Measurements from ENCODE around the gene CASP5. TPM values are rescaled to one million over a fixed set of nuclear protein-coding genes. Genes with fewer than 3 reads are reported as not detected.

The CASP5 gene
- total RNA-seq, 4 donors from 2014 or later: not detected

- intact Hi-C loops (cut with DNase I): no loop called here
- Histone ChIP-seq H3K4me3 (replicated peaks in 1 of 3) (no peak overlapping the region), H3K4me1 (no peaks in the 10 kb centered on the region), H3K27ac (no peak overlapping the region), H3K27me3 (no peaks in the 10 kb centered on the region), H3K36me3 (no peaks in the 10 kb centered on the region), H3K9me3 (no peaks in the 10 kb centered on the region)
- WGBS, 2 donors: 80 to 82% methylated on average over 6 of the region's 6 CpGs
- no peak for TF ChIP-seq CTCF (IDR thresholded peaks at IDR 0.05)
- TF ChIP-seq POLR2A (IDR thresholded peaks at IDR 0.05): no peak
- no peak for DNase-seq
Observed at GRCh38 chr11:104997288-104997687, 25.7 kb downstream of the CASP5 start.

GRCh38 chr11:104995001-104995408, 28.0 kb downstream of the CASP5 start:
- intact Hi-C loops (cut with DNase I): no loop called here
- TF ChIP-seq POLR2A (IDR thresholded peaks at IDR 0.05) (no peak), CTCF (IDR thresholded peaks at IDR 0.05) (no peak)
- no peaks in the 10 kb centered on the region for H3K4me1 ChIP-seq
- no peaks in the 10 kb centered on the region for H3K27me3 ChIP-seq
- no peaks in the 10 kb centered on the region for H3K36me3 ChIP-seq
- H3K9me3 ChIP-seq: no peaks in the 10 kb centered on the region
- no peak for DNase-seq
- 40 to 44% methylated on average over 2 of the region's 2 CpGs for WGBS, 2 donors
- no peak overlapping the region for H3K4me3 ChIP-seq (replicated peaks in 1 of 3)
- H3K27ac ChIP-seq: no peak overlapping the region

DNA sequence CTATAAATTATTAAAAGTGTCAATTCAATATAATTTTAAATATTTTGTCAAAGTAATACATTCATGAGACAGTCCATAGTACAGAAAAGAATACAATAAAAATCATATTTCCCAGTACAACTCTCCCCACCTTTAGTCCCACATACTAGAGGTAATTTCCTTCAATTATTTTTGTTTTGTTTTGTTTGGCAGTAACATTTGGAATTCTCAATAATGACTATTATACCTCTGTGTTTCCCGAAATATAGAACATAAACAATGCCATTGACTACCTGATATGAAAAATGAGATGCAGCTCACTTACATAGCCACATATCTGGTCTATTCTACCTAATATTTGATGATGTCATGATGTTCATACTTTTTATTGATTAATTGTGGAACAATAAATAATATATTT, 30.2 kb downstream of the CASP5 start:
- Histone ChIP-seq H3K36me3 (no peaks in the 10 kb centered on the region), H3K27ac (no peak overlapping the region), H3K27me3 (no peaks in the 10 kb centered on the region), H3K9me3 (no peaks in the 10 kb centered on the region), H3K4me3 (replicated peaks in 1 of 3) (no peak overlapping the region), H3K4me1 (no peaks in the 10 kb centered on the region)
- 60 to 63% methylated on average over 1 of the region's 1 CpG for WGBS, 2 donors
- DNase-seq: no peak
- intact Hi-C loops (cut with DNase I): no loop called here
- TF ChIP-seq CTCF (IDR thresholded peaks at IDR 0.05) (no peak), POLR2A (IDR thresholded peaks at IDR 0.05) (no peak)

DNA sequence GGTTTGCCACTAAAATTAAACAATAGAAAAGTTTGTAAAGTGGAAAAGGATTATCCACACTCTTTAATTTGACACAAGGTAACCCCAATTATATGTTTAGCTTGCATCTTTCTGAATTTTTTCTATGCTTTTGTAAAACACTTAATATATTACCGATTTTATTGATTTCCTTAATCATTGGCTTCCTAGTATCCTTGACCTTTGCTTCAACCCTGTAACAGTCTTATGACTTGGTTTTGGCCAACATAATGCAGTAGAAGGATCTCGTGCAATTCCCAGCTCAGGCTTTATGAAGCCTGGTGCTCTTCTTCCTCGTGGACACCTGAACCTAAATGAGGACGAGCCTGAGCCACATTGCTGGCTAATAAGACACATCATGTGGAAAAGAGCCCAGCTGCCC, 31.0 kb downstream of the CASP5 start:
- Histone ChIP-seq H3K9me3 (no peaks in the 10 kb centered on the region), H3K4me1 (no peaks in the 10 kb centered on the region), H3K4me3 (replicated peaks in 1 of 3) (no peak overlapping the region), H3K27ac (no peak overlapping the region), H3K27me3 (no peaks in the 10 kb centered on the region), H3K36me3 (no peaks in the 10 kb centered on the region)
- 94% methylated on average over 4 of the region's 4 CpGs for WGBS, 2 donors
- no peak for TF ChIP-seq POLR2A (IDR thresholded peaks at IDR 0.05)
- no peak for TF ChIP-seq CTCF (IDR thresholded peaks at IDR 0.05)
- intact Hi-C loops (cut with DNase I): no loop called here
- no peak for DNase-seq

- Histone ChIP-seq H3K4me1 (no peaks in the 10 kb centered on the region), H3K27me3 (no peaks in the 10 kb centered on the region), H3K27ac (no peak overlapping the region), H3K9me3 (no peaks in the 10 kb centered on the region), H3K4me3 (replicated peaks in 1 of 3) (no peak overlapping the region), H3K36me3 (no peaks in the 10 kb centered on the region)
- intact Hi-C loops (cut with DNase I): no loop called here
- 81 to 83% methylated on average over 3 of the region's 3 CpGs for WGBS, 2 donors
- DNase-seq: no peak
- TF ChIP-seq CTCF (IDR thresholded peaks at IDR 0.05) (no peak), POLR2A (IDR thresholded peaks at IDR 0.05) (no peak)
Observed at GRCh38 chr11:104984808-104985207, 38.2 kb downstream of the CASP5 start.

All from thyroid gland (tissue), 4 donors.